Breast epithelium (tissue), 3 donors: Measurements from ENCODE around the gene POU2F3.

Experiments used
- POLR2A ChIP-seq: fragments of 450-650 bp; IDR thresholded peaks from one replicate; pipeline ENCODE4 v1.6.1; 2016; ENCODE audit warnings: antibody characterized with exemption, mild to moderate bottlenecking, moderate library complexity
- POLR2AphosphoS5 ChIP-seq, 3 donors: sonication (generic); formaldehyde crosslinking; IDR thresholded peaks; one replicate each; pipeline ENCODE4 v1.6.1; 2017; ENCODE audit warnings: antibody characterized with exemption in 3 of 3

- TF ChIP-seq POLR2A: no peak
- TF ChIP-seq POLR2AphosphoS5 (IDR thresholded peaks at IDR 0.05): no peak
Observed at GRCh38 chr11:120344302-120345004, 104.5 kb downstream of the POU2F3 start.
